Body of pancreas (tissue), 4 donors: ENCODE measurements around the gene GSTK1. TPM values are rescaled to one million over a fixed set of nuclear protein-coding genes. Genes with fewer than 3 reads are reported as not detected.
"Not testable (repeated sequence)": the region's sequence is repeated elsewhere in the genome, so short reads cannot be mapped to it uniquely, and the experiment has no call there.

ENCODE experiments used
- ATAC-seq: fragments of 150-250 bp; one replicate; pipeline ENCODE4 v1.9.1; 2016
- DNase-seq, 4 donors: peaks; one replicate each; pipeline ENCODE4 v3.0.0-alpha.2; 2019
- H3K27ac ChIP-seq, 4 donors: fragments of 200-600 bp; sonication (generic); 1 replicate in 3 of 4; 2 replicates in 1 of 4; pipeline versions ENCODE4 v1.5.1 to v1.6.1; 2016 to 2019; ENCODE audit warnings: mild to moderate bottlenecking in 1 of 4, mixed read lengths in 1 of 4, moderate library complexity in 1 of 4
- H3K27me3 ChIP-seq, 2 donors: fragments of 200-600 bp; sonication (generic); one replicate each; pipeline ENCODE4 v1.6.0; 2016; ENCODE audit warnings: mild to moderate bottlenecking in 1 of 2
- H3K36me3 ChIP-seq, 2 donors: fragments of 200-600 bp; sonication (generic); replicated peaks in 1 of 2; 2 replicates each; pipeline ENCODE4 v1.5.1; 2016; ENCODE audit warnings: low read depth in 2 of 2; ENCODE audit not compliant: insufficient read depth in 1 of 2
- H3K4me1 ChIP-seq: fragments of 200-600 bp; sonication (generic); one replicate; pipeline ENCODE4 v1.6.0; 2016
- H3K4me3 ChIP-seq, 2 donors: fragments of 200-600 bp; sonication (generic); 1 replicate in 1 of 2; 2 replicates in 1 of 2; pipeline ENCODE4 v1.5.1; 2016 to 2019
- H3K9me3 ChIP-seq, 3 donors: fragments of 200-600 bp; sonication (generic); 1 replicate in 2 of 3; 2 replicates in 1 of 3; pipeline ENCODE4 v1.5.1; 2016
- POLR2A ChIP-seq, 3 donors: fragments of 450-650 bp; IDR thresholded peaks; one replicate each; pipeline ENCODE4 v1.6.1; 2016; ENCODE audit warnings: antibody characterized with exemption in 3 of 3, mild to moderate bottlenecking in 2 of 3
- WGBS, 2 donors: methylation state at CpG; one replicate each; pipeline ENCODE4 v1.1.5; 2017; 5-methylcytosine and 5-hydroxymethylcytosine counted together
- intact Hi-C: fragments of 100-400 bp; cut with DNase I; formaldehyde crosslinking; loops from one replicate; pipeline ENCODE4 v1.15.1; 2023
- total RNA-seq, 2 donors: library from RNA; depleted of rRNA; stranded (reverse); fragments of >200 nt; gene quantifications; one replicate each; pipeline ENCODE4 v1.1.0, GENCODE V29; 2016
- TF ChIP-seq, protein P1 (sequence below), 7 experiments: fragments of 450-650 bp in 4 of 7; fragments of 200-600 bp in 3 of 7; sonication (generic) in 3 of 7; IDR thresholded peaks; one replicate each; pipeline ENCODE4 v1.5.1; 2016 to 2019; ENCODE audit warnings: antibody characterized with exemption in 7 of 7

GSTK1 gene
- total RNA-seq, 2 donors from 2014 or later: 75.8 to 109 TPM

DNA sequence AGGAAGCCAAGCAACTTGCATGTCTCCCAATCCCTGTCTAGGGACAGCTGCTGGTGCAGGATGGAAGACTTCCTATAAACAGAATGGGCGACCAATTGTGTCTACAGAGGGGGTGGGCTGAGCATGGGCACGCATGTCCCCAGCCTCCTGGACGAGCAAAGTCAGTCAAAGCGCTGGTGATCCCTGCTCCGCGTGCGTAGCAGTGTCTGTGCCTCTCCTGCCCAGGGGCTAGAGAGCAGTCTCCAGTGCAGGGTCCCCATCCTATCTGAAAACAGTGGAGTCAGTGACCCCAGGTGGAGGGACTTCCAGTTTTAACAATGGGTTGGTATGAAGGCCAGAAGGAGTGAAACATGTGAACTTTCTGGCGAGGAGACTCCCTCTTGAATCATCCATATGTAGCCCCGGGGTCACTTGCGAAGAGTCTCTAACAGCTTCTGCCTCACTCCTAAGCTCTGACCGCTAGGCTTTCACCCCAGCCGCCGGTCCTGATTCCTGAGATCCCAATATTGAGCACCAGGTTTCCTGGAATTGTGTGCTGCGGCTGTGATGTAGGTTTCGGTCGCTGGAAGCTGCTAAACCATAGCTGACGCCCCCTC is 24.2 kb downstream of the GSTK1 start:
- TF ChIP-seq, protein P1, sequence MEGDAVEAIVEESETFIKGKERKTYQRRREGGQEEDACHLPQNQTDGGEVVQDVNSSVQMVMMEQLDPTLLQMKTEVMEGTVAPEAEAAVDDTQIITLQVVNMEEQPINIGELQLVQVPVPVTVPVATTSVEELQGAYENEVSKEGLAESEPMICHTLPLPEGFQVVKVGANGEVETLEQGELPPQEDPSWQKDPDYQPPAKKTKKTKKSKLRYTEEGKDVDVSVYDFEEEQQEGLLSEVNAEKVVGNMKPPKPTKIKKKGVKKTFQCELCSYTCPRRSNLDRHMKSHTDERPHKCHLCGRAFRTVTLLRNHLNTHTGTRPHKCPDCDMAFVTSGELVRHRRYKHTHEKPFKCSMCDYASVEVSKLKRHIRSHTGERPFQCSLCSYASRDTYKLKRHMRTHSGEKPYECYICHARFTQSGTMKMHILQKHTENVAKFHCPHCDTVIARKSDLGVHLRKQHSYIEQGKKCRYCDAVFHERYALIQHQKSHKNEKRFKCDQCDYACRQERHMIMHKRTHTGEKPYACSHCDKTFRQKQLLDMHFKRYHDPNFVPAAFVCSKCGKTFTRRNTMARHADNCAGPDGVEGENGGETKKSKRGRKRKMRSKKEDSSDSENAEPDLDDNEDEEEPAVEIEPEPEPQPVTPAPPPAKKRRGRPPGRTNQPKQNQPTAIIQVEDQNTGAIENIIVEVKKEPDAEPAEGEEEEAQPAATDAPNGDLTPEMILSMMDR (IDR thresholded peaks at IDR 0.05): no peak
- no peak for TF ChIP-seq POLR2A (IDR thresholded peaks at IDR 0.05)
- intact Hi-C loops: no loop called here
- no peak for ATAC-seq
- Histone ChIP-seq H3K36me3 (peaks cover 0 to 7% of the 10 kb centered on the region in 2 donors), H3K4me1 (peaks cover 46% of the 10 kb centered on the region), H3K4me3 (no peak overlapping the region), H3K27me3 (no peaks in the 10 kb centered on the region), H3K9me3 (no peaks in the 10 kb centered on the region), H3K27ac (peak overlapping the region; percentile 2 to 83 (median 72))
- DNase-seq: no peak
- WGBS, 2 donors: 66 to 77% methylated on average over 8 to 17 of the region's 17 CpGs

DNA sequence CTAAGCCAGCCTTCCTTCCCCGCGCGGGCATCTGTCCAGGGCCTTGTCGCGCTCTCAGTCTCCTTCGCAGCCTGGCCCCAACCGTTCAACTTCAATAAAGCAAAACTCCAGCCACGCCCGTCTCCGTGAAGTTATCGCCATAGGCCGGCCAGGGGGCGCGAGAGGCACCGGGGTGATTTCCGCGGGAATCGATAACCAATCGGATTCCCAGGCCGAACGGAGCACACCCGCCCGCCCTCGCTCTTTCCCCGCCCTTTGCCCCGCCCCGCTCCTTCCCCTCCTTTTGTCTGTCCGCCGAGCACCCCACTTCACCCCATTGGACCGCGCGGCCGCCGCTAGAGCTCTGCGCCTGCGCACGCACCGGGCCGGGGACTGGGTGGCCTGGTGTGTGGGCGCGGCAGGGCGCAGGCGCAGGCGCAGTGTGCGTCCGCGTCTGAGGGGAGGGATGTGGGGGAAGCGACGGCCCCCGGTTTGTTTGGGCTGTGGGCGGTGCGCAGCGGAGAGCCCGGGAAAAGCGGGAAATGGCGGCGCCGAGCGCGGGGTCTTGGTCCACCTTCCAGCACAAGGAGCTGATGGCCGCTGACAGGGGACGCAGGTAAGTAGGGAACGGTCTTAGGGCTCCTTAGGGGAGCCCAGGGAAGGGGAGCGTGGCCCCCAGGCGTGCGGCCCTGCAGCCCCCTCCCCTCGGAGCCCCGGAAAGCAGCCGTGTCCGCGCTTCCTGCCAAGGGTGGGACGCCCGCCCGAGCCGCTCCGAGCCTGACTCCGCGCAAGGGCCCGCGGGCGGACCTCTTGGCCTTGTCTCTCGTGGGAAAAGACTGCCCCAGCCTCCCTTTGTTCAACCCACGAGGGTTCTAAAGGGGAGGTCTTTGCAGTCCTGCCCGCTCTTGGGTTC is 24.9 kb downstream of the GSTK1 start, which contains the start of gene CASP2:
TSS of gene CASP2 (plus strand) at position 417 of the 892 bp plus-strand sequence. CDS start at position 522, 105 bp downstream.
- 2 to 12% methylated on average over 18 to 84 of the region's 84 CpGs for WGBS, 2 donors

DNA sequence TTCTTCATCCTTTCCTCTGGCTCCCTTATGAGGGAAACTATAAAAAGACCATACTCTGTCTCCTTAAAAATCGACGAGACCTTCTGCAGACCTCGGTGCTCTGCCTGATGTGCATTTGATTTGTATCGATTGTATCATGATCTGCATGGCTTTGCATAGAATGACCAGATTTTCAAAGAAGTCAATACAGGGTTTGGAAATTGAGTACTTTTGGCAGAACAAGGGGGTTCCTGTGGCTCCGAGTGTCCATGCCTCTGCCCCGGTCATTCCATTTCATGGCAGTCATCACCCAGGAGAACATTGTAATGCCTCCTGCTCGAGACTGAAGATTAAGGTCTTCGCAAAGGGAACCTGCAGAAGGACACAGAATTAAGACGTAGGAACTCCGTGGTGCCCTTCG is 25.6 kb downstream of the GSTK1 start:
- 3% methylated on average over 11 of the region's 11 CpGs for WGBS, 2 donors
- H3K27ac ChIP-seq: peak overlapping the region; percentile 55 to 83 (median 73)
- no peaks in the 10 kb centered on the region for H3K27me3 ChIP-seq
- peaks cover 39% of the 10 kb centered on the region for H3K4me1 ChIP-seq
- ATAC-seq: no peak
- DNase-seq: no peak
- peak overlapping the region; percentile 36 to 66 for H3K4me3 ChIP-seq
- intact Hi-C loops: no loop called here
- H3K36me3 ChIP-seq: peaks cover 0 to 20% of the 10 kb centered on the region in 2 donors
- H3K9me3 ChIP-seq: no peaks in the 10 kb centered on the region
- TF ChIP-seq, protein P1 (IDR thresholded peaks at IDR 0.05): no peak
- TF ChIP-seq POLR2A (IDR thresholded peaks at IDR 0.05): no peak

More for the DNA sequence above, 24.9 kb downstream of the GSTK1 start, which contains the start of gene CASP2:
- peak within 1 kb of the TSS; percentile 60 to 83 (median 73) for H3K27ac ChIP-seq
- peak; percentile 98 to 99 (median 98) for DNase-seq
- no peaks in the 10 kb centered on the region for H3K9me3 ChIP-seq
- H3K4me1 ChIP-seq: peaks cover 45% of the 10 kb centered on the region
- peak within 1 kb of the TSS; percentile 36 to 66 for H3K4me3 ChIP-seq
- TF ChIP-seq, protein P1 (IDR thresholded peaks at IDR 0.05): peak in 6 of 7 experiments; percentile 11 to 50 (median 42)
- peak; percentile 39 to 76 (median 72) for TF ChIP-seq POLR2A (IDR thresholded peaks at IDR 0.05)
- no peaks in the 10 kb centered on the region for H3K27me3 ChIP-seq
- intact Hi-C loops: no loop called here
- ATAC-seq: peak; percentile 94
- H3K36me3 ChIP-seq: peaks cover 0 to 13% of the 10 kb centered on the region in 2 donors

DNA sequence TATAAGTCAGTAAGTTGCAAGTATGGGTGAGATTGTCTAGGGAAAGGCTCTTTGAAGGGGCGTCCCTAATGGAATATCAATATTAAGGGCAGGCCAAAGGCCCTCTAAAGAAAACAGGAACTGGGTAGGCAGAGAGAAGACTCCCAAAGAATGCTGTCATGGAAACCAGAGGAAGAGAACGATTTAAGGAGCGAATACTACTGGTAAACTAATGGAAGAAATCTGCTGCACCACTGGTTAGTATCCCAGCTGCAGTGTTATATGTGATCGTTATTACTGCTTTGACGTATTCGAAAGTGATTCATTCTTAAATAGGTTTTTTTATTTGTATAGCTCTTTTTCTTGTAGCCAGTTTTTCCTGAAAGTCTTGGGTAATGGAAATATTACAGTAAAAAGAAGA is 26.2 kb downstream of the GSTK1 start:
- H3K36me3 ChIP-seq: peaks cover 0 to 25% of the 10 kb centered on the region in 2 donors
- peak overlapping the region in 1 of 4 donors; percentile 83 for H3K27ac ChIP-seq
- DNase-seq (no peak), ATAC-seq (no peak)
- H3K4me1 ChIP-seq: peaks cover 33% of the 10 kb centered on the region
- H3K27me3 ChIP-seq: no peaks in the 10 kb centered on the region
- peak overlapping the region in 1 of 2 donors; percentile 66 for H3K4me3 ChIP-seq
- TF ChIP-seq, protein P1 (IDR thresholded peaks at IDR 0.05): no peak
- no peak for TF ChIP-seq POLR2A (IDR thresholded peaks at IDR 0.05)
- H3K9me3 ChIP-seq: no peaks in the 10 kb centered on the region
- intact Hi-C loops: no loop called here
- 34 to 39% methylated on average over 6 of the region's 6 CpGs for WGBS, 2 donors

DNA sequence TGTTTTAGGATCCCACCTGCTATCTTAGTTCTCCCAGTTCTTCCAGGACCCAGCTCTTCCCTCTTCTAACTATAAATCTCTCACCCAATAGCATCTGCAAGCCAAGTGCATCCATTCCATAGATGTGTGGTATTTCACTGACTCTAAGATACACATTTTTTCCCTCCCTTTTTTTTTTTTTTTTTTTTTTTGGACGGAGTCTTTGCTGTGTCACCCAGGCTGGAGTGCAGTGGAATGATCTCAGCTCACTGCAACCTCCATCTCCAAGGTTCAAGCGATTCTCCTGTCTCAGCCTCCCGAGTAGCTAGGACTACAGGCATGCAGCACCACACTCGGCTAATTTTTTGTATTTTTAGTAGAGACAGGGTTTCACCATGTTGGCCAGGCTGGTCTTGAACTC is 26.6 kb downstream of the GSTK1 start:
- Histone ChIP-seq H3K36me3 (peaks cover 0 to 27% of the 10 kb centered on the region in 2 donors), H3K4me1 (peaks cover 33% of the 10 kb centered on the region)
- ATAC-seq, intact Hi-C loops, H3K27ac ChIP-seq, H3K4me3 ChIP-seq, DNase-seq, H3K9me3 ChIP-seq, H3K27me3 ChIP-seq: not testable (repeated sequence)
- WGBS, 2 donors: 63 to 76% methylated on average over 3 to 4 of the region's 4 CpGs
